ENCODE results near the gene P2RY2.

- TF ChIP-seq, protein P1, sequence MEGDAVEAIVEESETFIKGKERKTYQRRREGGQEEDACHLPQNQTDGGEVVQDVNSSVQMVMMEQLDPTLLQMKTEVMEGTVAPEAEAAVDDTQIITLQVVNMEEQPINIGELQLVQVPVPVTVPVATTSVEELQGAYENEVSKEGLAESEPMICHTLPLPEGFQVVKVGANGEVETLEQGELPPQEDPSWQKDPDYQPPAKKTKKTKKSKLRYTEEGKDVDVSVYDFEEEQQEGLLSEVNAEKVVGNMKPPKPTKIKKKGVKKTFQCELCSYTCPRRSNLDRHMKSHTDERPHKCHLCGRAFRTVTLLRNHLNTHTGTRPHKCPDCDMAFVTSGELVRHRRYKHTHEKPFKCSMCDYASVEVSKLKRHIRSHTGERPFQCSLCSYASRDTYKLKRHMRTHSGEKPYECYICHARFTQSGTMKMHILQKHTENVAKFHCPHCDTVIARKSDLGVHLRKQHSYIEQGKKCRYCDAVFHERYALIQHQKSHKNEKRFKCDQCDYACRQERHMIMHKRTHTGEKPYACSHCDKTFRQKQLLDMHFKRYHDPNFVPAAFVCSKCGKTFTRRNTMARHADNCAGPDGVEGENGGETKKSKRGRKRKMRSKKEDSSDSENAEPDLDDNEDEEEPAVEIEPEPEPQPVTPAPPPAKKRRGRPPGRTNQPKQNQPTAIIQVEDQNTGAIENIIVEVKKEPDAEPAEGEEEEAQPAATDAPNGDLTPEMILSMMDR (IDR thresholded peaks at IDR 0.05; ENCODE audit: low read length) = peak; percentile 94
- TF ChIP-seq EZH2phosphoT487 (IDR thresholded peaks at IDR 0.05; ENCODE audit: low read length) (no peak), EZH2 (optimal IDR thresholded peaks at IDR 0.05; ENCODE audit: low read depth, low read length) (no peak)
Observed at GRCh38 chr11:73184953-73185671, 33.0 kb upstream of the P2RY2 start.
